ENCODE data around the gene CD83.

- TF ChIP-seq, protein P1, sequence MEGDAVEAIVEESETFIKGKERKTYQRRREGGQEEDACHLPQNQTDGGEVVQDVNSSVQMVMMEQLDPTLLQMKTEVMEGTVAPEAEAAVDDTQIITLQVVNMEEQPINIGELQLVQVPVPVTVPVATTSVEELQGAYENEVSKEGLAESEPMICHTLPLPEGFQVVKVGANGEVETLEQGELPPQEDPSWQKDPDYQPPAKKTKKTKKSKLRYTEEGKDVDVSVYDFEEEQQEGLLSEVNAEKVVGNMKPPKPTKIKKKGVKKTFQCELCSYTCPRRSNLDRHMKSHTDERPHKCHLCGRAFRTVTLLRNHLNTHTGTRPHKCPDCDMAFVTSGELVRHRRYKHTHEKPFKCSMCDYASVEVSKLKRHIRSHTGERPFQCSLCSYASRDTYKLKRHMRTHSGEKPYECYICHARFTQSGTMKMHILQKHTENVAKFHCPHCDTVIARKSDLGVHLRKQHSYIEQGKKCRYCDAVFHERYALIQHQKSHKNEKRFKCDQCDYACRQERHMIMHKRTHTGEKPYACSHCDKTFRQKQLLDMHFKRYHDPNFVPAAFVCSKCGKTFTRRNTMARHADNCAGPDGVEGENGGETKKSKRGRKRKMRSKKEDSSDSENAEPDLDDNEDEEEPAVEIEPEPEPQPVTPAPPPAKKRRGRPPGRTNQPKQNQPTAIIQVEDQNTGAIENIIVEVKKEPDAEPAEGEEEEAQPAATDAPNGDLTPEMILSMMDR (IDR thresholded peaks at IDR 0.05; ENCODE audit: poor library complexity), result no peak
- TF ChIP-seq EZH2phosphoT487 (IDR thresholded peaks at IDR 0.05; ENCODE audit: low read depth, severe bottlenecking, unreplicated experiment), result no peak
Measured at GRCh38 chr6:14170128-14170527, 52.6 kb downstream of the CD83 start.

All from hepatocyte (in vitro differentiated cells).